Osteoblast (primary cell): ENCODE measurements around the gene PALM. TPM values are rescaled to one million over a fixed set of nuclear protein-coding genes. Genes with fewer than 3 reads are reported as not detected.

ENCODE experiments used
- DNase-seq: peaks from one replicate; pipeline ENCODE4 v3.0.0; 2011; ENCODE audit warnings: low spot score, mixed read lengths; ENCODE audit not compliant: insufficient read length; ENCODE audit errors: missing footprints
- H2AFZ ChIP-seq: 2 replicates; pipeline ENCODE4 v1.6.0; 2011; ENCODE audit warnings: mild to moderate bottlenecking, low read length
- H3K27ac ChIP-seq: 2 replicates; pipeline ENCODE4 v1.5.1; 2011; ENCODE audit warnings: mild to moderate bottlenecking, low read depth, low read length, moderate library complexity
- H3K27me3 ChIP-seq: 2 replicates; pipeline ENCODE4 v1.6.0; 2012; ENCODE audit warnings: mild to moderate bottlenecking, control low read depth, inconsistent platforms, low read length, moderate library complexity; ENCODE audit not compliant: insufficient read depth
- H3K36me3 ChIP-seq: 2 replicates; pipeline ENCODE4 v1.5.1; 2011; ENCODE audit warnings: mild to moderate bottlenecking, low read length, control low read depth, moderate library complexity; ENCODE audit not compliant: insufficient read depth
- H3K4me1 ChIP-seq: 2 replicates; pipeline ENCODE4 v1.5.1; 2011; ENCODE audit warnings: mild to moderate bottlenecking, low read length, control low read depth, moderate library complexity; ENCODE audit not compliant: insufficient read depth
- H3K4me2 ChIP-seq: 2 replicates; pipeline ENCODE4 v1.6.0; 2011; ENCODE audit warnings: mild to moderate bottlenecking, low read length; ENCODE audit not compliant: insufficient read depth
- H3K4me3 ChIP-seq: fragments of 200-600 bp; sonication (generic); 3 replicates; pipeline ENCODE4 v1.5.1; 2012; ENCODE audit warnings: mild to moderate bottlenecking, low read length, inconsistent platforms; ENCODE audit not compliant: insufficient read depth
- H3K79me2 ChIP-seq: 2 replicates; pipeline ENCODE4 v1.6.0; 2012; ENCODE audit warnings: mild to moderate bottlenecking, low read length, control low read depth, inconsistent platforms; ENCODE audit not compliant: insufficient read depth
- H3K9me3 ChIP-seq: 2 replicates; pipeline ENCODE4 v1.5.1; 2011; ENCODE audit warnings: low read depth, low read length, control low read depth
- H4K20me1 ChIP-seq: 2 replicates; pipeline ENCODE4 v1.6.0; 2012; ENCODE audit warnings: mild to moderate bottlenecking, low read length, control low read depth; ENCODE audit not compliant: insufficient read depth
- CTCF ChIP-seq: IDR thresholded peaks from 2 replicates; pipeline ENCODE4 v1.5.1; 2011; ENCODE audit warnings: mild to moderate bottlenecking, low read depth, low read length, moderate library complexity; ENCODE audit errors: extremely low read depth
- total RNA-seq: library from RNA; depleted of rRNA; stranded (reverse); fragments of >200 nt; gene quantifications from 2 replicates; pipeline ENCODE4 v1.2.3, GENCODE V29; 2012

The PALM gene
- total RNA-seq, 1 donor: 10.5 TPM

- TF ChIP-seq CTCF: no peak
- H3K36me3 ChIP-seq: no peaks in the 10 kb centered on the region
- peaks cover 21% of the 10 kb centered on the region for H3K4me1 ChIP-seq
- H4K20me1 ChIP-seq: no peaks in the 10 kb centered on the region
- peak; percentile 14 for DNase-seq
- no peaks in the 10 kb centered on the region for H3K27me3 ChIP-seq
- H3K9me3 ChIP-seq: no peaks in the 10 kb centered on the region
- H2AFZ ChIP-seq: no peak overlapping the region
- no peak overlapping the region for H3K27ac ChIP-seq
- H3K4me3 ChIP-seq: no peak overlapping the region
- no peak overlapping the region for H3K4me2 ChIP-seq
- H3K79me2 ChIP-seq: no peaks in the 10 kb centered on the region
Observed at GRCh38 chr19:784541-784940, 75.8 kb downstream of the PALM start.

GRCh38 chr19:787536-787935 lies 78.8 kb downstream of the PALM start:
- H3K4me3 ChIP-seq: no peak overlapping the region
- H2AFZ ChIP-seq: no peak overlapping the region
- H3K4me1 ChIP-seq: peaks cover 18% of the 10 kb centered on the region
- no peaks in the 10 kb centered on the region for H3K36me3 ChIP-seq
- H3K4me2 ChIP-seq: no peak overlapping the region
- no peaks in the 10 kb centered on the region for H3K9me3 ChIP-seq
- peak; percentile 32 for DNase-seq
- no peaks in the 10 kb centered on the region for H3K79me2 ChIP-seq
- no peak for TF ChIP-seq CTCF
- no peaks in the 10 kb centered on the region for H3K27me3 ChIP-seq
- H4K20me1 ChIP-seq: no peaks in the 10 kb centered on the region
- no peak overlapping the region for H3K27ac ChIP-seq

GRCh38 chr19:788686-788982 lies 79.9 kb downstream of the PALM start:
- H2AFZ ChIP-seq: peak overlapping the region; percentile 93
- H3K4me2 ChIP-seq: peak overlapping the region; percentile 67
- H3K36me3 ChIP-seq: no peaks in the 10 kb centered on the region
- H3K4me1 ChIP-seq: peaks cover 10% of the 10 kb centered on the region
- no peak overlapping the region for H3K4me3 ChIP-seq
- DNase-seq: peak; percentile 43
- TF ChIP-seq CTCF: no peak
- no peaks in the 10 kb centered on the region for H3K79me2 ChIP-seq
- no peaks in the 10 kb centered on the region for H3K9me3 ChIP-seq
- H4K20me1 ChIP-seq: no peaks in the 10 kb centered on the region
- H3K27me3 ChIP-seq: no peaks in the 10 kb centered on the region
- H3K27ac ChIP-seq: no peak overlapping the region

- no peak for TF ChIP-seq CTCF
- Histone ChIP-seq H3K27ac (no peak overlapping the region), H3K9me3 (no peaks in the 10 kb centered on the region), H2AFZ (peak overlapping the region; percentile 93), H4K20me1 (no peaks in the 10 kb centered on the region), H3K4me1 (peaks cover 10% of the 10 kb centered on the region), H3K4me2 (peak overlapping the region; percentile 67), H3K36me3 (no peaks in the 10 kb centered on the region), H3K27me3 (no peaks in the 10 kb centered on the region), H3K4me3 (peak overlapping the region; percentile 25), H3K79me2 (no peaks in the 10 kb centered on the region)
- DNase-seq: peak; percentile 45
Observed at GRCh38 chr19:788983-789700, 80.4 kb downstream of the PALM start.
